Keratinocyte (primary cell): ENCODE results near the gene TSTD1. TPM values are rescaled to one million over a fixed set of nuclear protein-coding genes. Genes with fewer than 3 reads are reported as not detected.

Source experiments
- DNase-seq: peaks from one replicate; pipeline ENCODE4 v3.0.0-alpha.2; 2011; ENCODE audit warnings: low read depth, missing footprints, low spot score
- FAIRE-seq: peaks from 2 replicates; lab custom pipeline; 2011; peaks lifted over from hg19 to GRCh38; lab: Jason Lieb, UNC
- H2AFZ ChIP-seq: 2 replicates; pipeline ENCODE4 v1.6.0; 2012; ENCODE audit warnings: low read length, control low read depth, inconsistent platforms; ENCODE audit not compliant: control insufficient read depth
- H3K27ac ChIP-seq: 2 replicates; pipeline ENCODE4 v1.5.1; 2011; ENCODE audit warnings: low read length; ENCODE audit not compliant: control insufficient read depth, insufficient read depth
- H3K27me3 ChIP-seq: 3 replicates; pipeline ENCODE4 v1.6.0; 2011; ENCODE audit warnings: low read length; ENCODE audit not compliant: control insufficient read depth, insufficient read depth; ENCODE audit errors: extremely low read depth
- H3K36me3 ChIP-seq, 2 experiments: 2 replicates in 1 of 2; 3 replicates in 1 of 2; pipeline ENCODE4 v1.5.1; 2011; ENCODE audit warnings: low read length in 2 of 2, mild to moderate bottlenecking in 1 of 2; ENCODE audit not compliant: control insufficient read depth in 2 of 2, insufficient read depth in 2 of 2; ENCODE audit errors: extremely low read depth in 1 of 2
- H3K4me1 ChIP-seq: 3 replicates; pipeline ENCODE4 v1.5.1; 2011; ENCODE audit warnings: low read length; ENCODE audit not compliant: control insufficient read depth, insufficient read depth; ENCODE audit errors: extremely low read depth
- H3K4me2 ChIP-seq: 3 replicates; pipeline ENCODE4 v1.6.0; 2011; ENCODE audit warnings: low read depth, low read length; ENCODE audit not compliant: control insufficient read depth, insufficient read depth; ENCODE audit errors: extremely low read depth
- H3K4me3 ChIP-seq, 3 experiments: fragments of 200-600 bp in 1 of 3; sonication (generic) in 1 of 3; 2 replicates in 2 of 3; 3 replicates in 1 of 3; pipeline ENCODE4 v1.5.1; 2011 to 2016; ENCODE audit warnings: low read length in 3 of 3, mild to moderate bottlenecking in 3 of 3, control low read depth in 2 of 3, inconsistent platforms in 1 of 3, low read depth in 1 of 3, mixed read lengths in 1 of 3, mixed run types in 1 of 3, moderate library complexity in 1 of 3; ENCODE audit not compliant: control insufficient read depth in 2 of 3, insufficient read depth in 2 of 3; ENCODE audit errors: extremely low read depth in 1 of 3
- H3K79me2 ChIP-seq: 2 replicates; pipeline ENCODE4 v1.6.0; 2012; ENCODE audit warnings: low read length; ENCODE audit not compliant: control insufficient read depth, insufficient read depth
- H3K9ac ChIP-seq: 3 replicates; pipeline ENCODE4 v1.6.0; 2011; ENCODE audit warnings: low read length; ENCODE audit not compliant: control insufficient read depth, insufficient read depth; ENCODE audit errors: extremely low read depth
- H3K9me1 ChIP-seq: 3 replicates; pipeline ENCODE4 v1.6.0; 2011; ENCODE audit warnings: low read length; ENCODE audit not compliant: control insufficient read depth, insufficient read depth; ENCODE audit errors: extremely low read depth
- H3K9me3 ChIP-seq: 2 replicates; pipeline ENCODE4 v1.5.1; 2012; ENCODE audit warnings: low read depth, low read length; ENCODE audit not compliant: control insufficient read depth
- H4K20me1 ChIP-seq: 3 replicates; pipeline ENCODE4 v1.6.0; 2011; ENCODE audit warnings: low read length; ENCODE audit not compliant: control insufficient read depth, insufficient read depth; ENCODE audit errors: extremely low read depth
- CTCF ChIP-seq, 3 experiments: IDR thresholded peaks in 1 of 3; conservative IDR thresholded peaks in 1 of 3; optimal IDR thresholded peaks in 1 of 3; 2 replicates in 2 of 3; 3 replicates in 1 of 3; pipeline versions ENCODE3 to v1.5.1; 2011; ENCODE audit warnings: low read length in 3 of 3, mild to moderate bottlenecking in 3 of 3, moderate library complexity in 2 of 3, control low read depth in 1 of 3, inconsistent platforms in 1 of 3; ENCODE audit not compliant: insufficient read depth in 2 of 3; ENCODE audit errors: extremely low read depth in 1 of 3
- EZH2 ChIP-seq: IDR thresholded peaks from one replicate; pipeline ENCODE4 v1.6.1; 2012; ENCODE audit warnings: inconsistent platforms, mild to moderate bottlenecking, low read length, moderate library complexity
- dilution Hi-C: fragments of 300-500 bp; cut with MboI; formaldehyde crosslinking; loops from one replicate; pipeline ENCODE4 v1.7.0; 2020; ENCODE audit warnings: low sequenced_read_pairs; ENCODE audit not compliant: extremely low pct_ligation_motif_present
- polyA plus RNA-seq, 5 experiments: library from polyadenylated mRNA; depleted of rRNA in 3 of 5; stranded (reverse) in 3 of 5; stranded (forward) in 1 of 5; unstranded in 1 of 5; fragments of >200 nt; gene quantifications; 1 replicate in 1 of 5; 2 replicates in 3 of 5; 3 replicates in 1 of 5; pipeline versions ENCODE4 v1.2.1 to v1.2.3, GENCODE V29; 2011 to 2012; ENCODE audit warnings: missing spikeins in 2 of 5, low read depth in 1 of 5, low replicate concordance in 1 of 5

Gene TSTD1
- polyA plus RNA-seq, 1 donor (not counting 4 experiments of a cell fraction or from before 2014, with no cell fraction given), result 106 TPM

- H3K4me1 ChIP-seq, result peaks cover 29% of the 10 kb centered on the region
- dilution Hi-C loops, result no loop called here
- no peak for FAIRE-seq
These were observed 39.4 kb downstream of the TSTD1 start for GRCh38 chr1:160999376-160999775.

GRCh38 chr1:160997323-160998038, 41.3 kb downstream of the TSTD1 start:
- peaks cover 10% of the 10 kb centered on the region for H3K79me2 ChIP-seq
- no peaks in the 10 kb centered on the region for H3K9me3 ChIP-seq
- H3K36me3 ChIP-seq, result peaks cover 28 to 32% of the 10 kb centered on the region in 2 experiments
- H2AFZ ChIP-seq, result no peak overlapping the region
- dilution Hi-C loops, result no loop called here
- DNase-seq (no peak), FAIRE-seq (peak; percentile 51)
- TF ChIP-seq EZH2 (no peak), CTCF (optimal IDR thresholded peaks at IDR 0.05 in 1 of 3, IDR thresholded peaks at IDR 0.05 in 1 of 3, conservative IDR thresholded peaks at IDR 0.05 in 1 of 3; ENCODE audit: extremely low read depth in 1 of 3, insufficient read depth in 2 of 3, low read length in 3 of 3) (peak; percentile 65 to 86 (median 73))
- peak overlapping the region; percentile 23 for H3K9ac ChIP-seq
- peaks cover 29% of the 10 kb centered on the region for H3K4me1 ChIP-seq
- H4K20me1 ChIP-seq, result no peaks in the 10 kb centered on the region
- H3K27ac ChIP-seq, result peak overlapping the region; percentile 62
- H3K9me1 ChIP-seq, result no peaks in the 10 kb centered on the region
- H3K4me2 ChIP-seq, result no peak overlapping the region
- H3K4me3 ChIP-seq, result no peak overlapping the region
- no peaks in the 10 kb centered on the region for H3K27me3 ChIP-seq

More at GRCh38 chr1:160999376-160999775, 39.4 kb downstream of the TSTD1 start:
- no peak for TF ChIP-seq EZH2
- TF ChIP-seq CTCF (optimal IDR thresholded peaks at IDR 0.05 in 1 of 3, IDR thresholded peaks at IDR 0.05 in 1 of 3, conservative IDR thresholded peaks at IDR 0.05 in 1 of 3; ENCODE audit: extremely low read depth in 1 of 3, insufficient read depth in 2 of 3, low read length in 3 of 3), result no peak
- no peak overlapping the region for H3K4me2 ChIP-seq
- no peak for DNase-seq
- H3K9ac ChIP-seq, result no peak overlapping the region
- peaks cover 25% of the 10 kb centered on the region for H3K79me2 ChIP-seq
- peaks cover 28 to 32% of the 10 kb centered on the region in 2 experiments for H3K36me3 ChIP-seq
- H3K27me3 ChIP-seq, result no peaks in the 10 kb centered on the region
- no peaks in the 10 kb centered on the region for H4K20me1 ChIP-seq
- no peaks in the 10 kb centered on the region for H3K9me1 ChIP-seq
- no peak overlapping the region for H2AFZ ChIP-seq
- no peak overlapping the region for H3K4me3 ChIP-seq
- no peak overlapping the region for H3K27ac ChIP-seq
- H3K9me3 ChIP-seq, result no peaks in the 10 kb centered on the region
